Activated T-cell treated with anti-CD3 and anti-CD28 coated beads, Interleukin-2, amount 50 U/mL, for 48 hours (primary cell): Measurements from ENCODE around the gene BAIAP3.
A peak's percentile ranks its signal among the peaks of the same experiment; 100 is the strongest.
"Not testable (repeated sequence)": the region's sequence is repeated elsewhere in the genome, so short reads cannot be mapped to it uniquely, and the experiment has no call there.

ENCODE experiments used
- DNase-seq, 2 experiments: peaks; one replicate each; pipeline ENCODE4 v3.0.0-alpha.2; 2020

The BAIAP3 gene

GRCh38 chr16:1319041-1319440 lies 14.4 kb upstream of the BAIAP3 start:
- no peak for DNase-seq

- no peak for DNase-seq
Measured at GRCh38 chr16:1320097-1320496, 13.3 kb upstream of the BAIAP3 start.

- no peak for DNase-seq
Measured at GRCh38 chr16:1320658-1321240, 12.7 kb upstream of the BAIAP3 start.

GRCh38 chr16:1322407-1322806 lies 11.0 kb upstream of the BAIAP3 start:
- DNase-seq = no peak

GRCh38 chr16:1323296-1324239 lies 9.9 kb upstream of the BAIAP3 start:
- DNase-seq = no peak

- no peak for DNase-seq
Measured at GRCh38 chr16:1324286-1324826, 9.1 kb upstream of the BAIAP3 start.

- no peak for DNase-seq
Measured at GRCh38 chr16:1325261-1325660, 8.2 kb upstream of the BAIAP3 start.

- DNase-seq = no peak
Measured at GRCh38 chr16:1325673-1326371, 7.6 kb upstream of the BAIAP3 start.

- DNase-seq = no peak
Measured at GRCh38 chr16:1326391-1326790, 7.1 kb upstream of the BAIAP3 start.

GRCh38 chr16:1326946-1327618 lies 6.4 kb upstream of the BAIAP3 start:
- no peak for DNase-seq

- DNase-seq = no peak
Measured at GRCh38 chr16:1327619-1327947, 5.9 kb upstream of the BAIAP3 start.

GRCh38 chr16:1328136-1328535 lies 5.3 kb upstream of the BAIAP3 start:
- DNase-seq = not testable (repeated sequence)

- not testable (repeated sequence) for DNase-seq
Measured at GRCh38 chr16:1328961-1329360, 4.5 kb upstream of the BAIAP3 start.

- peak in 1 of 2 experiments; percentile 65 for DNase-seq
Measured at GRCh38 chr16:1330260-1330914, 3.1 kb upstream of the BAIAP3 start.

- DNase-seq = no peak
Measured at GRCh38 chr16:1330931-1331711, 2.3 kb upstream of the BAIAP3 start.

GRCh38 chr16:1331712-1332617 lies 1.5 kb upstream of the BAIAP3 start:
- no peak for DNase-seq

GRCh38 chr16:1332618-1333148 lies 762 bp upstream of the BAIAP3 start:
- DNase-seq = no peak

GRCh38 chr16:1333854-1334700 lies 632 bp downstream of the BAIAP3 start:
- no peak for DNase-seq

GRCh38 chr16:1334739-1335138 lies 1.3 kb downstream of the BAIAP3 start:
- no peak for DNase-seq
